Skin epidermis (tissue), 12 donors: ENCODE data around the gene GPR149.
A peak's percentile ranks its signal among the peaks of the same experiment; 100 is the strongest.

Source experiments
- H3K27ac ChIP-seq, 21 experiments: fragments of 200-600 bp; sonication (generic) in 11 of 21; one replicate each; pipeline ENCODE4 v1.5.0; 2020; ENCODE audit warnings: mild to moderate bottlenecking in 3 of 21, inconsistent platforms in 2 of 21, moderate library complexity in 2 of 21
- H3K4me3 ChIP-seq, 7 experiments: fragments of 200-600 bp; sonication (generic) in 2 of 7; one replicate each; pipeline ENCODE4 v1.5.0; 2020; ENCODE audit warnings: inconsistent platforms in 2 of 7, mild to moderate bottlenecking in 2 of 7, moderate library complexity in 1 of 7

Gene GPR149

DNA sequence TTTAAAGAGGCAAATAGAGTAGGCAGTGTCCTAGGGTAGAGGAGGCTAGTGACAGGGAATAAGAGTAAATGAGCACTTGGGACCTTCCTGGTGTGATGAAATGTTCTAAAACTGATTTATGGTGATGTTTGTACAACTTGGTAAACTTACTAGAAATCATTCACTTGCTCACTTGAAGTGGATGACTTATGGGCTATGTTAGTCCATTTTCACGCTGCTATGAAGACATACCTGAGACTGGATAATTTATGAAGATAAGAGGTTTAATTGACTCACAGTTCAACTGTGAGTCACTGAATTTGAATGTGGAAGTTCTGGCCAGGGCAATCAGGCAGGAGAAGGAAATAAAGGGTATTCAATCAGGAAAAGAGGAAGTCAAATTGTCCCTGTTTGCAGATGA, 74.0 kb downstream of the GPR149 start:
- H3K27ac ChIP-seq: no peak overlapping the region

DNA sequence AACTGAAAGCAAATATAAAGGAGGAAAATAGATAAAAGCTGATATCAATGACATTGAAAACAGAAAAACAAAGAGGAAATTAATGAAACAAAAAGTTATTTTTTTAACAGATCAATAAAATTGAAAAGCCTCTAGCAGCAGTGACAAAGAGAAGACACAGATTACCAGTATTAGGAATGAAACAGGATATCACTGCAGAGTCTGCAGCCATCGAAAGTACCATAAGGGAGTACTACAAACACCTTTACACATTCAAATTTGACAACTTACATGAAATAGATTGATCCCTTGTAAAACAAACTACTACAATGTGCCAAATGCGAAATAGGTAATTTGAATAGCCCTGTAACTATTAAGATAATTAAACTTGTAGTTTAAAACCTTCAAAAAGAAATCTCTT, 80.8 kb downstream of the GPR149 start:
- Histone ChIP-seq H3K4me3 (no peak overlapping the region), H3K27ac (no peak overlapping the region)

More for the DNA sequence above, 74.0 kb downstream of the GPR149 start:
- H3K4me3 ChIP-seq: no peak overlapping the region

DNA sequence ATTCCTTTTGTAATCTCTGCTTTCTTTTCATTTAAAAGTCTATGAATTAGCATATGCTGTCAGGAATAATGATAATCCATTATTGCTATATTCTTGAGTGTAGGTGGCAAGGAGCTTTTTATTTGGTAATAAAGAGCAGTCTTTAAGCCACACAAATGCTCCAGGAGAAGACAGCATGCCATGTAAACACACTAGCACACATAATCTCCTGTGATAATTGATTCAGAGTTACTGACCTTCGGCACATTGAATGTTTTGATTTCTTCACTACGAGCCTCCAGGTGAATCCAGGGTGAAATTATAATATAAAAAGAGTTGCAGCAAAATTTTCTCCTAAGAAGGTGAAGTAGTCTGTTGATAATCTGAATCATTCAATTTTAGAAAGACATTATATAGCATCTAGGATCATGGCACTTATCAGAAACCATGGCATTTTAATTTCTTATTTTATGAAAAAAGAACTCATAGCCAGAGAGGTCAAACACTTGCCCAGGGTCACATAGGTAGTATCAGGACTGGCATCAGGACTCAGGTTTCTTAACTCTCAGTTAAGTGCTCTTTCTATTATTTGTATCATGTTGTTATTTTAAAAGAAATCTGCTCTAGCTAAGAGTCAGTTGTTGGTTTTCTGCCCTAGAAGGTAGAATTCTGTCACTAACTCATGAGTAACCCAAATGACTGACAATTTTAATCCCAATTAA, 84.4 kb downstream of the GPR149 start:
- Histone ChIP-seq H3K27ac (no peak overlapping the region), H3K4me3 (no peak overlapping the region)

DNA sequence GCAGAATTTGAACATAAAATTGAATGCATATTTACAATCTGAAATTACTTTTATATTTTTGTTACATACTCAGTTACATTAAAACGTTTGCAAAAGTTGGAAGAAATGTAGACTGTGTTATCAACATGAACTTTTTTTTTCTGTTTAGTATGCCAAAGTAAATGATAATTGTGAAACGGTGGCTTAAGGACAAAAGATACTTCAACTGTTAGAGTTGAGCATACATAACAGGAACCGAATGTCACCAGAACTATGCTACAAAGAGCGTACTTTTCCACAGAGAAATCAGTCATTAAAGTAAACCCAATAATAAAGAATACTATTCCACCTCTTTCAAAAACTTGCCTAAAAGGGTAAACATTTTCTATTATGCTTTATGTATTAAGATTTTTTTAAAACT, 91.4 kb downstream of the GPR149 start:
- Histone ChIP-seq H3K4me3 (no peak overlapping the region), H3K27ac (no peak overlapping the region)

DNA sequence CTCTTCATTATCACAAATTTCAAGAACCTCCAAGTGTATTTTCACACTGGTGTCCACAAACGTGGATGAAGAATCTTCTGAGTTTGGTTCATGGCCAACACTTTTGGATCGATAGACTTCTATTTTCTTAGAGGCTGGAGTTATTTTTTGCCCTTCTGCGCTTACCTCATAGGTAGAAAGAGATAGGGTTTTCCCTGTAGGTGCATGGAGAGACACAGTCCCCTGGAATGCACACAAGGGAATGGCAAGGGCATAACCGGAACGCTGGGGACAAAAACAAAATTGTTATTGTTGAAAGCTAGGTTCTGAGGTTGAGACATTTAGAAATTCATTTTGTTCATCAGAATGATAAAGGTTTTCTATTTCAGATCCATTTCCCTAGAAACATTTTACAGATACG, 92.0 kb downstream of the GPR149 start:
- Histone ChIP-seq H3K27ac (no peak overlapping the region), H3K4me3 (no peak overlapping the region)

DNA sequence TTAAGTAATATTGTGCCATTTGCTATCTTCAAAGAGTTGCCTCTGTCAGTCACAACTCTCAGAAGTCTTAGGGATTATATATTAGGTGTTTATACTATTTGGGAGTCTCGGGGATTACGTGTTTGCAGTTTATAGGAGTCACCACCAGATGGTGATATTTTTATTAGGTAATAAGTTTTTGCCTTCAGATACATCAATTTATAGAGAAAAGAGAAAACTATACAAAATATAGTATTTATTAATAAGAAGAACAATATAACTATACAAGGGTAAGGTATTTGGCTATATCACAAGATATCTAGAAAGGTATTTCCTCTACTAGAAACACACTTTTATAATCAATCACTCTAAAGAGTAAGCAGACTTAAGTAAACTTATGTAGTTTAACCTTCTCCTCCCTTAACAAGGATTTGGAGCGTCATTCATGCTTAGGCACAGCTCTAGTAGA, 95.0 kb downstream of the GPR149 start:
- Histone ChIP-seq H3K27ac (no peak overlapping the region), H3K4me3 (no peak overlapping the region)

DNA sequence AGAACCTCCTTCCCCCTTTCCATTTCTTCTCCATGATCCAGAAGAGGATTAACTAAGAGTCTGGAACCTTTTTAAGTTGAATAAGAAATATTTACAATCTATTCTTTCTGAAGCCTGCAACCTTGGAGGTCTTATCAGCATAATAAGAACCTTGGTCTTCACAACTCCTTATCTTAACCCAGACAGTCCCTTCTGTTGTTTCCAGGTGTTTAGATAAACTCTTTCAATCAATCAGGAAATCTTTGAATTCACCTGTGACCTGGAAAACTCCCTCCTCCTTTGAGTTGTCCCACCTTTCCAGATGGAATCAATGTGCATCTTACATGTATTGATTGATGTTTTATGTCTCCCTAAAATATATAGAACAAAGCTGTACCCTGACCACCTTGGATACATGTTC, 102.1 kb downstream of the GPR149 start:
- H3K27ac ChIP-seq: no peak overlapping the region
- no peak overlapping the region for H3K4me3 ChIP-seq

DNA sequence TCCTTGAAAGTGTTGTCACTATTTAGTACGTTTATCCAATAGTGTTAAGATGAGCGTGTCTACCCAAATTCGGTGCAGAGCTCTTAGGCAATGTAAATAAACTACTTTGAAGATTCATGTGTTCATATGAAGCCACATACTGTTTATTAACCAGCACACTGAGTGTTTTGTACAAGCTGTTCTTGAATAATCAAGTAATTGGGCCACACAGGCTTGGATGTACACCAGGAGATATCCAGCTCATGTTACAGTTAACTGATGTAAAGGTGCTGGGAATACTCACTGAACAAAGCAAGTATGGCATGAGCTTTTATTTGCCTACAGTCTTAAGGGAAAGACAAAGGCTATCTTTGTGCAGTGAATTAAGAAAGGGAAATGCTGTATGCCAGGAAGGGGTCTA, 105.1 kb downstream of the GPR149 start:
- Histone ChIP-seq H3K4me3 (peak overlapping the region; percentile 65 to 92 (median 79)), H3K27ac (peak overlapping the region in 17 of 21 experiments; percentile 89 to 97 (median 94))

DNA sequence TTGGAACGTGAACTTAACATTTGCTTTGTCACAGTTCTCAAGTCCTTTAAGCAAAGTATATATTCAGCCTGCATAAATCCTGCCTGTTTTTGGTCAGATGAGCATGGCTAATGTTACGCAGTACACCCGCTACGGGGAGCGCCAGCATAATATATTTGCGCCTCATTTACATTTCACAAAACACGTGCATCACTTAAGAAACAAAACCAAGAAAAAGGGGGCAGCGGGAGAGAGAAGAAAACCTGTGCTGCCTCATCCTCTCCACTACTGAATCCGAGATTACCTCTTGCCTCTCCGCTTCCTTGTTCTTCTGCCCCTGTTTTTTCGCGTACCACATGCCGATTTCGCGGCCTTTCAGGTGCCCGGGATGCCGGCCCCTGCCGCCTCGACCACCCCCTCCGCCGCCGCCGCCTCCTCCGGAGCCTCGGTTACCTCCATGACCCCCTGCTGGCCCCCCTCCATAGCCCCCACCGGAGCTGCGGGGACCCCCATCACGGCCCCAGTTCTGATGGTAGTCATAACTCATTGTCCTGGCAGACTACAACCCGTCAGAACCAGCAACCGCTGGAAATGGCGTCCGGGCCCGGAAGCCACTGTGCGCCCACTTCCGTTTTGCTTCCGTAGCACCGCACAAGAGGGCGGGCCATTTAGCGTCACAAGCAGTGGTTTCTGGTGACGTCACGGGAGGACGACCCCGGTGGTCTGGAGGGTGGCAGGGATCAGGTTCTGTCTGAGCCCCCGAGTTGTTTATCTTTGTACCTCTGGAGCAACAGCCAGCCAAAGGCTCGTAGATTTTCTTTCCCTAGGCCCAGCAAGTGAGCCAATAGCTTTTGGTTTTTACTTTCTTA, 105.9 kb downstream of the GPR149 start, which contains the start of gene DHX36:
TSS of gene DHX36 (minus strand) at position 597 of the 848 bp plus-strand sequence. CDS start at position 526, 71 bp downstream.
- Histone ChIP-seq H3K4me3 (peak within 1 kb of the TSS; percentile 65 to 92 (median 79)), H3K27ac (peak within 1 kb of the TSS; percentile 78 to 97 (median 93))

DNA sequence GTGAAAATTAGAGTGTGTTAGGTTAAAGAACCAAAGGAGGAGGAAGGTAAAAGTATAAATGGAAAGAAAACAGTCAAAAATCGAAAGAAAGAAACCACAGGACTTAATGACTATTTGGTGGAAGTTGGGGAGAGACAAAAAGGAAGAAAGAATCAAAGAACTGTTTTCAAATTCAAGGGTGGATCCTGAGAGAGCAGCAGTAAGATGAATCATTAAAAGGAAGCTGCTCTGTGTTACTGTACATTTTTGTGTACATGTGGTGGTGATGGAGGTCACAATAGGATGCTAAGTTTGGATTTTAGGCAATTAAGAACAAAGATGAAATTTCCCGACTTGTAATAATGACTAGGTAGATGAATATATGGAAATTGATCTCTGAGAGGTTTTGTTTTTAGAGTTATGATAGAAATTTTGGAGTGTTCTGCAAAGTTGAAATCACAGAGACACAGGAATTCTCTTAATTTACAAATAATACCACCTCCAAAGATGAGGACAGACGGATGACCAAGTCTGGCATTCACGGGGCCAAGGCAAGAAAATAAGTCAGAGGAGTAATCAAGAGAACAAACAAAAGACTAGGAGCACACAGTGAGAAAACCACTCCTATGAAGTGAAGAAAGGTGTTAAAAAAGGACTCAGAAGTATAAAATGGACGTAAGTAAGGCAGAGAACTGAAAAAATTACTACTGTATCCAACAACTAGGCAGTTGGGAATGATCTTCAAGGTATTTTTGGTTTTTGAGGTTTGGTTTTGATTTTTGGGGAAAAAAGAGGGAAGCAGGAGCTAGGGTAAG, 112.8 kb downstream of the GPR149 start:
- H3K27ac ChIP-seq: no peak overlapping the region

DNA sequence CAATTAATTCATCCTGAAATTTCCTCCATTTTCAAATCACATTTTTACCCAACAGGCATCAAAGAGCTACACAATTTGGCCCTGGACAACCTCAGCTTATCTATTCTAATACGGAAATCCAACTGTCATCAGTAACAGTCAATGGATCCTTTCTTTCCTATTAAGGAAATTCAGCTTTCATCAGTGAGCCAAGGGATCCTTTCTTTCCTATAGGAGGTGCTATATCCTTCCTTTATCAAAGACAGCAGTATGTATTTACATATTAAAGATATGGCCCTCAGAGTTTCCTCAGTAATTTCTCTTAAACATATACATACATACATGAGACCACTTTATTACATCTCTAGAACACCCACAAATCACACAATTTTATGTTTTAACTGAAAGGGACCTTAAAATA, 115.8 kb downstream of the GPR149 start:
- Histone ChIP-seq H3K4me3 (no peak overlapping the region), H3K27ac (no peak overlapping the region)

More for the DNA sequence above, 112.8 kb downstream of the GPR149 start:
- H3K4me3 ChIP-seq: no peak overlapping the region

DNA sequence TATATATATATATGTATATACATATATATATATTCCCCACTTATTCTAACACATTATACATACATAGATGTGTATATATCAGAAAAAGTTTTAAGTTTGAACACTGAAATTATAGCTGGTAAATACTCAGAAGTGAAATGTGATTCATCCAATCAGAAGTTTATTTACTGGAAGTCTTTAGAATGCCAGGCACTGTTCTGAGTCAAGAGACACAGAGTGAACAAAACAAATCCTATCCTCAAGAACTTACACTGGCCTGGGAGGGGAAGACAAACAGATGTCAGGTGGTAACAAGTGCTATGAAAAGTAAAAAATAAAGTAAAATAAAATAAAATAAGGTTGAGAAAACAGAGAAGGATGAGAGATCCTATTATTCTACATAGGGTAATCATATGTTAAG, 119.2 kb downstream of the GPR149 start:
- Histone ChIP-seq H3K4me3 (no peak overlapping the region), H3K27ac (no peak overlapping the region)

DNA sequence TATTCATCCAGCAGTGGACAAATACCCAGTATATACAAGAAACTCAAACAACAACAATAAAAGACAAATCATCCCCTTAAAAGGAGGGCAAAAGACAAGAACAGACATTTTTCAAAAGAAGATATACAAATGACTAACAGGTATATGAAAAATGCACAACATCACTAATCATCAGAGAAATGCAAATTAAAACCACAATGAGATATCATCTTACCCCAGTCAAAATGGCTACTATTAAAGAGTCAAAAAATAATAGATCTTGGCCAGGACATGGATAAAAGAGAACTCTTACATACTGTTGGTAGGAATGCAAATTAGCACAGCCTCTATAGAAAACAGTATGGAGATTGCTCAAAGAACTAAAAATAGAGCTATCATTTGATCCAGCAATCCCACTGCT, 122.6 kb downstream of the GPR149 start:
- Histone ChIP-seq H3K4me3 (no peak overlapping the region), H3K27ac (no peak overlapping the region)

DNA sequence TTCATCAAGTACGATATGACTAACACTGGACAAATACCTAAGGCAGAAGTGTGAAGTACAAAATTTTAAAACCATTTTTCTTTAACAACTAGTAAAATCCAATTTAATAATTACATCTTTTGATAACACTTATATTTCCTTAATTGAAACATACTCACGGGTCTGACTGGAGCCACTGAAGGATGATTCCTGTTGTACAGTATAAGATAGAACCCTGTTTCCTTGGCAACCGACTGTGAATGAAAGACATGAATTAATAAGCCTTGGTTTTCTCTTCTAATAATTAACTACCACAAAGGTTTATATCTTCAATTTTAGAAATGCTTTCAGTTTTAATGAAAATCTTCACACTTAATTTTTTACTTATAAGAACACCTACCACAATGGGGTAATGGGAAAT, 125.1 kb downstream of the GPR149 start:
- Histone ChIP-seq H3K4me3 (no peak overlapping the region), H3K27ac (no peak overlapping the region)

DNA sequence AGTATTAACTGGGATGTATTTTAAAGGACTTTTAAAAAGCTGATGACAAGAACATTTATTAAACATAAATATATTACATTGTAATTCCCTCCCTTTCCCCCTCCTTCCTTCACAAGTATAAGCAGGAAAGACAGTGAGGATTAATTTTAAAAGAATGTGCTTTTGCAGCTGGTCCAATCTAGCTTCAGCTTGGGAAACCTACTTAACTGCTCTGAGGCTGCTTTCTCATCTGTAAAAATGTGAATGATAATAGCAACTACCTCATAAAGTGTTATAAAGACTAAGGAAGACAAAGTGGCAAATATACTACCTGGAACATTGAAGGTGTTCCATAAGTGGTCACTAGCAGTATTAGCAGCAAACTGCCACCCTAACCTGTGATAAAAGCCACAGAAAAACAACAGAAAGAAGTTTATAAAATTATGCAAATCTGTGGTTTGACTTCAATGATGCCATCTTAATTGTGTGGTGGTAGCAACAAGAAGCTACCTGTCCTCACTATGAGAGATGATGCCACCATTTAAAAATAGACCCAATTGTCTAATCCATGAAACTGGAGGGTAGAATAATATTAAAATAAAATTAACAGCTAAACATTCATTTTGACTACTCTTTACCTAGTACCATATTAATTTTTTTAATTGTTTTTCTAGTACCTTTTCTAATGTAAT, 125.7 kb downstream of the GPR149 start:
- H3K27ac ChIP-seq: no peak overlapping the region
- no peak overlapping the region for H3K4me3 ChIP-seq

DNA sequence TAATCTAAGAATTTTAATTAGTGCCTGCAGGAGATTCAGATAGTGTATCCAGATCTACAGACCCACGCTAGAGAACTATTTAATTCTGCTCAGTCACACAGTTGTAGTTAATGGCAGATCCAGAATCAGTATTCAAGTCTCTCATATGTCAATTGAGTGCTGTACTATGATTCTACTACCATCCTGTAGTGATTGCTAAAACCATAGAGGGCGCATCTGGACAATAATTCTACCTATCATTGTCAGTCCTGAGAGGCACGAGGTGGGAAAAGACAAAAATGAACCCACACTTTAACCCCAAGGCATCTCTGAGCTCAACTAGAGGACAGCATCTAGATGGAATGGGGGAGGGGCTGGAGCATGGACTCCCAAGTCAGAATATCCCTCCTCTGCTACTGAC, 128.4 kb downstream of the GPR149 start:
- H3K27ac ChIP-seq: no peak overlapping the region
- H3K4me3 ChIP-seq: no peak overlapping the region

DNA sequence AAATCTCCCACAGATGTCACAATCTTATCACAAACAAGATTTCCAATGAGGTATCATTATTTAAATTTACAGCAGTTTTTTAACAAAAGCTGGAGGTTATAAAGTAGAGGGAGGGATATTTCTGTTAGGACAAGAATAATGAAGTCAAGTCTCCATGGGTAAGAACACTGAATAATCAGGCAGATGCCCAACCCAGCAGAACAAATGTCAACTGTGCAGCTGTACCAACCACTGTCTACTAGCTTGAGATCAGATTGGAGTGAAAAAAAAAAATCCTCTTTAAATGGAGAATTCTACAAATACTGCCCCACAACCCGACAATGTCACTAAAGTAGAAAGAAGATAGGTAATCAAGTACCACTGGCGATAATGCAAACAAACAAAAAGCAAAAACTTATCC, 136.0 kb downstream of the GPR149 start:
- Histone ChIP-seq H3K27ac (no peak overlapping the region), H3K4me3 (no peak overlapping the region)

DNA sequence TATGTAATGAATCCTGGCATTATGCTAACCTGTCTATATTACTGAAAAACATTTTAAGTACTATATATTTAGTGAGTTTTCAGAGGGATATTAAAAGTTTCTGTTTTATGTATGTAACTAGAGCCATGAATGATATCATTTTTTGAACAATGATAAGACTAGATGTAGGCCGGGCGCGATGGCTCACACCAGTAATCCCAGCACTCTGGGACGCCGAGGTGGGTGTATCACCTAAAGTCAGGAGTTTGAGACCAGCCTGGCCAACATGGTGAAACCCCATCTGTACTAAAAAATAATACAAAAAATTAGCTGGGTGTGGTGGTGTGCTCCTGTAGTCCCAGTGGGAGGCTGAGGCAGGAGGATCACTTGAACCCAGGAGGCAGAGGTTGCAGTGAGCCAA, 139.8 kb downstream of the GPR149 start:
- no peak overlapping the region for H3K27ac ChIP-seq
- no peak overlapping the region for H3K4me3 ChIP-seq
